CD4-positive, CD25-positive, alpha-beta regulatory T cell (primary cell): ENCODE data around the gene SMIM5. TPM values are rescaled to one million over a fixed set of nuclear protein-coding genes. Genes with fewer than 3 reads are reported as not detected.

Experiments used
- ATAC-seq, 2 donors: fragments of 150-1000 bp; cut with Tn5 transposase; one replicate each; pipeline ENCODE4 v1.10.0; 2021; ENCODE audit warnings: low read depth in 2 of 2, moderate number of reproducible peaks in 2 of 2, moderate library complexity in 1 of 2
- DNase-seq, 3 donors: peaks; one replicate each; pipeline versions ENCODE4 v3.0.0 to v3.0.0-alpha.2; 2012 to 2022; ENCODE audit warnings: mixed read lengths in 1 of 3
- H3K27ac ChIP-seq: one replicate; pipeline ENCODE4 v1.7.0; 2013; ENCODE audit warnings: mild to moderate bottlenecking, low read length; ENCODE audit not compliant: insufficient read depth, poor library complexity, severe bottlenecking
- H3K27me3 ChIP-seq: one replicate; pipeline ENCODE4 v1.7.0; 2013; ENCODE audit warnings: low read length; ENCODE audit not compliant: control insufficient read depth, insufficient read depth
- H3K36me3 ChIP-seq: one replicate; pipeline ENCODE4 v1.7.0; 2013; ENCODE audit warnings: mild to moderate bottlenecking, low read length, moderate library complexity; ENCODE audit not compliant: control insufficient read depth, insufficient read depth
- H3K4me1 ChIP-seq: 2 replicates; pipeline ENCODE4 v1.7.0; 2013; ENCODE audit warnings: mild to moderate bottlenecking, low read length; ENCODE audit not compliant: insufficient read depth, control insufficient read depth, poor library complexity, severe bottlenecking
- H3K4me3 ChIP-seq: one replicate; pipeline ENCODE4 v1.7.0; 2013; ENCODE audit warnings: low read depth, mild to moderate bottlenecking, low read length, moderate library complexity
- H3K9me3 ChIP-seq, 2 experiments: 1 replicate in 1 of 2; 2 replicates in 1 of 2; pipeline ENCODE4 v1.7.0; 2013; ENCODE audit warnings: low read length in 2 of 2, mild to moderate bottlenecking in 1 of 2, moderate library complexity in 1 of 2; ENCODE audit not compliant: control insufficient read depth in 2 of 2
- H3K27ac Mint-ChIP-seq, 3 donors: one replicate each; pipeline ENCODE4 v1.8.0; 2020 to 2022; ENCODE audit warnings: mild to moderate bottlenecking in 3 of 3, mixed read lengths in 3 of 3, moderate library complexity in 2 of 3
- H3K27me3 Mint-ChIP-seq: one replicate; pipeline ENCODE4 v1.8.0; 2022; ENCODE audit warnings: mild to moderate bottlenecking, mixed read lengths
- H3K36me3 Mint-ChIP-seq: one replicate; pipeline ENCODE4 v1.8.0; 2020; ENCODE audit warnings: mixed read lengths
- H3K4me1 Mint-ChIP-seq, 4 donors: one replicate each; pipeline ENCODE4 v1.8.0; 2020 to 2022; ENCODE audit warnings: mixed read lengths in 4 of 4, mild to moderate bottlenecking in 1 of 4
- H3K4me3 Mint-ChIP-seq, 4 donors: one replicate each; pipeline ENCODE4 v1.8.0; 2020 to 2022; ENCODE audit warnings: mild to moderate bottlenecking in 4 of 4, mixed read lengths in 4 of 4, moderate library complexity in 3 of 4
- H3K9me3 Mint-ChIP-seq, 7 donors: one replicate each; pipeline ENCODE4 v1.8.0; 2020 to 2022; ENCODE audit warnings: mixed read lengths in 7 of 7, mild to moderate bottlenecking in 3 of 7, moderate library complexity in 2 of 7
- polyA plus RNA-seq, 4 donors: library from polyadenylated mRNA; unstranded; fragments of 300-500 nt; fragmentation: Illumina TruSeq; gene quantifications; one replicate each; pipeline ENCODE4 v1.2.3, GENCODE V29; 2021
- total RNA-seq: library from RNA; stranded (reverse); gene quantifications from one replicate; pipeline ENCODE4 v1.2.3, GENCODE V29; 2022

The SMIM5 gene
- total and polyA plus RNA-seq, 5 donors from 2014 or later: 0.07 to 1.6 (median 0.10) TPM; not detected in 2

- H3K27ac ChIP-seq: no peak overlapping the region
- no peak for DNase-seq
- ATAC-seq: no peak
- H3K9me3 ChIP-seq: no peaks in the 10 kb centered on the region
- Mint-ChIP-seq H3K4me3 (no peak overlapping the region), H3K9me3 (peaks cover 0 to 1% (median 0%) of the 10 kb centered on the region in 7 donors), H3K27ac (no peak overlapping the region), H3K36me3 (peaks cover 14% of the 10 kb centered on the region), H3K4me1 (peaks cover 5 to 55% (median 27%) of the 10 kb centered on the region in 4 donors), H3K27me3 (no peaks in the 10 kb centered on the region)
- peaks cover 9% of the 10 kb centered on the region for H3K4me1 ChIP-seq
- H3K4me3 ChIP-seq: no peak overlapping the region
- H3K27me3 ChIP-seq: no peaks in the 10 kb centered on the region
- H3K36me3 ChIP-seq: peaks cover 33% of the 10 kb centered on the region
These were observed 50.3 kb downstream of the SMIM5 start for GRCh38 chr17:75683583-75683982.

- Mint-ChIP-seq H3K9me3 (peaks cover 0 to 1% (median 0%) of the 10 kb centered on the region in 7 donors), H3K4me1 (peaks cover 6 to 62% (median 33%) of the 10 kb centered on the region in 4 donors), H3K27me3 (no peaks in the 10 kb centered on the region), H3K27ac (no peak overlapping the region), H3K36me3 (peaks cover 14% of the 10 kb centered on the region), H3K4me3 (no peak overlapping the region)
- Histone ChIP-seq H3K4me3 (no peak overlapping the region), H3K36me3 (peaks cover 31% of the 10 kb centered on the region), H3K27ac (no peak overlapping the region), H3K9me3 (no peaks in the 10 kb centered on the region), H3K27me3 (no peaks in the 10 kb centered on the region), H3K4me1 (peaks cover 15% of the 10 kb centered on the region)
- ATAC-seq (no peak), DNase-seq (no peak)
These were observed 51.0 kb downstream of the SMIM5 start for GRCh38 chr17:75684249-75684648.

- DNase-seq: no peak
- H3K27me3 Mint-ChIP-seq: no peaks in the 10 kb centered on the region
- ATAC-seq: no peak
- H3K9me3 ChIP-seq: no peaks in the 10 kb centered on the region
- peaks cover 13 to 65% (median 37%) of the 10 kb centered on the region in 4 donors for H3K4me1 Mint-ChIP-seq
- H3K27ac ChIP-seq: no peak overlapping the region
- H3K9me3 Mint-ChIP-seq: no peaks in the 10 kb centered on the region
- peak overlapping the region in 1 of 3 donors; percentile 28 for H3K27ac Mint-ChIP-seq
- peaks cover 21% of the 10 kb centered on the region for H3K4me1 ChIP-seq
- peaks cover 14% of the 10 kb centered on the region for H3K36me3 Mint-ChIP-seq
- no peaks in the 10 kb centered on the region for H3K27me3 ChIP-seq
- H3K4me3 Mint-ChIP-seq: no peak overlapping the region
- peaks cover 24% of the 10 kb centered on the region for H3K36me3 ChIP-seq
- no peak overlapping the region for H3K4me3 ChIP-seq
These were observed 51.7 kb downstream of the SMIM5 start for GRCh38 chr17:75684924-75685323.

- Mint-ChIP-seq H3K9me3 (no peaks in the 10 kb centered on the region), H3K27ac (peak overlapping the region; percentile 28 to 68 (median 55)), H3K27me3 (no peaks in the 10 kb centered on the region), H3K4me3 (no peak overlapping the region), H3K36me3 (peaks cover 14% of the 10 kb centered on the region), H3K4me1 (peaks cover 13 to 67% (median 37%) of the 10 kb centered on the region in 4 donors)
- ATAC-seq: no peak
- Histone ChIP-seq H3K4me3 (no peak overlapping the region), H3K4me1 (peaks cover 21% of the 10 kb centered on the region), H3K27me3 (no peaks in the 10 kb centered on the region), H3K9me3 (no peaks in the 10 kb centered on the region), H3K36me3 (peaks cover 19% of the 10 kb centered on the region), H3K27ac (no peak overlapping the region)
- DNase-seq: no peak
These were observed 52.3 kb downstream of the SMIM5 start for GRCh38 chr17:75685499-75685898.

- ATAC-seq (no peak), DNase-seq (peak in 1 of 3 donors; percentile 36)
These were observed 55.1 kb downstream of the SMIM5 start for GRCh38 chr17:75688209-75688825.

GRCh38 chr17:75689441-75689873, 56.2 kb downstream of the SMIM5 start:
- H3K27me3 ChIP-seq: no peaks in the 10 kb centered on the region
- H3K27ac ChIP-seq: peak overlapping the region; percentile 57
- H3K9me3 Mint-ChIP-seq: no peaks in the 10 kb centered on the region
- H3K9me3 ChIP-seq: no peaks in the 10 kb centered on the region
- peak in 2 of 3 donors; percentile 70 to 88 for DNase-seq
- ATAC-seq: peak; percentile 84 to 89
- peaks cover 34% of the 10 kb centered on the region for H3K36me3 ChIP-seq
- H3K27ac Mint-ChIP-seq: peak overlapping the region; percentile 73 to 88 (median 83)
- H3K27me3 Mint-ChIP-seq: no peaks in the 10 kb centered on the region
- H3K36me3 Mint-ChIP-seq: peaks cover 25% of the 10 kb centered on the region
- peak overlapping the region; percentile 9 for H3K4me3 ChIP-seq
- peaks cover 13 to 66% (median 29%) of the 10 kb centered on the region in 4 donors for H3K4me1 Mint-ChIP-seq
- peak overlapping the region; percentile 44 to 78 (median 72) for H3K4me3 Mint-ChIP-seq
- peaks cover 21% of the 10 kb centered on the region for H3K4me1 ChIP-seq

More at GRCh38 chr17:75688209-75688825, 55.1 kb downstream of the SMIM5 start:
- H3K27ac ChIP-seq: peak overlapping the region; percentile 57
- no peaks in the 10 kb centered on the region for H3K9me3 Mint-ChIP-seq
- H3K4me1 ChIP-seq: peaks cover 21% of the 10 kb centered on the region
- H3K4me3 Mint-ChIP-seq: peak overlapping the region in 1 of 4 donors; percentile 9
- peaks cover 28% of the 10 kb centered on the region for H3K36me3 ChIP-seq
- peaks cover 13 to 78% (median 36%) of the 10 kb centered on the region in 4 donors for H3K4me1 Mint-ChIP-seq
- peaks cover 22% of the 10 kb centered on the region for H3K36me3 Mint-ChIP-seq
- H3K27ac Mint-ChIP-seq: peak overlapping the region; percentile 73 to 94 (median 83)
- no peaks in the 10 kb centered on the region for H3K27me3 Mint-ChIP-seq
- no peaks in the 10 kb centered on the region for H3K9me3 ChIP-seq
- H3K27me3 ChIP-seq: no peaks in the 10 kb centered on the region
- no peak overlapping the region for H3K4me3 ChIP-seq

Other genes starting within 250 kb of the SMIM5 start
- gene GRB2, start 227.8 kb upstream of the SMIM5 start, total RNA-seq: 142 TPM
- 100 to 1,000 TPM; 131 to 152 (median 138) TPM for gene GRB2, start 227.8 kb upstream of the SMIM5 start, polyA plus RNA-seq
- gene TMEM94, start 176.8 kb upstream of the SMIM5 start, total RNA-seq: 94.7 TPM
- 1 to 10 TPM; 4.0 to 8.4 (median 6.2) TPM for gene TMEM94, start 176.8 kb upstream of the SMIM5 start, polyA plus RNA-seq
- gene CASKIN2, start 117.9 kb upstream of the SMIM5 start, total RNA-seq: 0.44 TPM
- under 1 TPM in 1 of 4 donors, not detected in 3; 0.24 TPM for gene CASKIN2, start 117.9 kb upstream of the SMIM5 start, polyA plus RNA-seq
- 35.2 TPM for gene TSEN54, start 116.9 kb upstream of the SMIM5 start, total RNA-seq
- gene TSEN54, start 116.9 kb upstream of the SMIM5 start, polyA plus RNA-seq: 10 to 100 TPM; 42.7 to 54.6 (median 52.9) TPM
- gene LLGL2, start 107.7 kb upstream of the SMIM5 start, total RNA-seq: 44.1 TPM
- gene LLGL2, start 107.7 kb upstream of the SMIM5 start, polyA plus RNA-seq: 10 to 100 TPM; 13.6 to 19.2 (median 16.8) TPM
- gene MYO15B, start 45.6 kb upstream of the SMIM5 start, total RNA-seq: 117 TPM
- 1 to 10 TPM in 2 of 4 donors, under 1 TPM in 2; 0.95 to 1.1 (median 1.0) TPM for gene MYO15B, start 45.6 kb upstream of the SMIM5 start, polyA plus RNA-seq
- 25.5 TPM for gene RECQL5, start 33.7 kb downstream of the SMIM5 start, total RNA-seq
- 10 to 100 TPM in 2 of 4 donors, 1 to 10 TPM in 2; 8.7 to 16.4 (median 11.4) TPM for gene RECQL5, start 33.7 kb downstream of the SMIM5 start, polyA plus RNA-seq
- gene SAP30BP, start 33.9 kb downstream of the SMIM5 start, total RNA-seq: 253 TPM
- 100 to 1,000 TPM in 1 of 4 donors, 10 to 100 TPM in 3; 79.3 to 114 (median 81.5) TPM for gene SAP30BP, start 33.9 kb downstream of the SMIM5 start, polyA plus RNA-seq
- gene ITGB4, start 88.0 kb downstream of the SMIM5 start, total RNA-seq: not detected
- gene ITGB4, start 88.0 kb downstream of the SMIM5 start, polyA plus RNA-seq: under 1 TPM in 3 of 4 donors, not detected in 1; 0.28 to 0.60 (median 0.56) TPM
- gene GALK1, start 131.8 kb downstream of the SMIM5 start, total RNA-seq: 9.1 TPM
- 10 to 100 TPM; 18.7 to 24.3 (median 21.9) TPM for gene GALK1, start 131.8 kb downstream of the SMIM5 start, polyA plus RNA-seq
- gene UNK, start 151.4 kb downstream of the SMIM5 start, total RNA-seq: 33.9 TPM
- gene UNK, start 151.4 kb downstream of the SMIM5 start, polyA plus RNA-seq: 10 to 100 TPM; 15.3 to 24.5 (median 23.0) TPM
- 149 TPM for gene UNC13D, start 211.0 kb downstream of the SMIM5 start, total RNA-seq
- gene UNC13D, start 211.0 kb downstream of the SMIM5 start, polyA plus RNA-seq: 10 to 100 TPM; 41.6 to 51.7 (median 45.0) TPM
- gene WBP2, start 221.9 kb downstream of the SMIM5 start, total RNA-seq: 118 TPM
- 100 to 1,000 TPM in 1 of 4 donors, 10 to 100 TPM in 3; 77.7 to 112 (median 91.2) TPM for gene WBP2, start 221.9 kb downstream of the SMIM5 start, polyA plus RNA-seq
- 3.6 TPM for gene TRIM47, start 245.1 kb downstream of the SMIM5 start, total RNA-seq
- 10 to 100 TPM in 3 of 4 donors, 1 to 10 TPM in 1; 8.7 to 16.6 (median 15.8) TPM for gene TRIM47, start 245.1 kb downstream of the SMIM5 start, polyA plus RNA-seq